ENCODE data around the gene POT1. TPM values are rescaled to one million over a fixed set of nuclear protein-coding genes. Genes with fewer than 3 reads are reported as not detected.
A peak's percentile ranks its signal among the peaks of the same experiment; 100 is the strongest.
"Not testable (repeated sequence)": the region's sequence is repeated elsewhere in the genome, so short reads cannot be mapped to it uniquely, and the experiment has no call there.

Gene POT1
- 10 to 100 TPM in 1 of 4 donors, 1 to 10 TPM in 3; 3.1 to 15.3 (median 5.2) TPM for polyA plus RNA-seq
- long read RNA-seq, donor 1, full-length matches to known transcripts = 2 of 2 reads
- long read RNA-seq, donor 1, partial matches to known transcripts = 0 of 2 reads
- long read RNA-seq, donor 1, other reads (novel, unspliced or antisense) = 0 of 2 reads
- long read RNA-seq, donor 2 = 0 reads
- long read RNA-seq, donor 3 = 0 reads
- long read RNA-seq, donor 4 = 0 reads
- long read RNA-seq, donor 5 = 0 reads
- long read RNA-seq, donor 6, full-length matches to known transcripts = 2 of 2 reads
- long read RNA-seq, donor 6, partial matches to known transcripts = 0 of 2 reads
- long read RNA-seq, donor 6, other reads (novel, unspliced or antisense) = 0 of 2 reads
- long read RNA-seq, donor 7, full-length matches to known transcripts = 1 of 1 reads
- long read RNA-seq, donor 7, partial matches to known transcripts = 0 of 1 reads
- long read RNA-seq, donor 7, other reads (novel, unspliced or antisense) = 0 of 1 reads
- long read RNA-seq, donor 8 = 0 reads
- long read RNA-seq, donor 9, full-length matches to known transcripts = 1 of 1 reads
- long read RNA-seq, donor 9, partial matches to known transcripts = 0 of 1 reads
- long read RNA-seq, donor 9, other reads (novel, unspliced or antisense) = 0 of 1 reads
- long read RNA-seq, donor 10 = 0 reads

- 0% methylated on average over 45 of the region's 45 CpGs for WGBS, 3 donors
- H3K9me3 ChIP-seq (ENCODE audit: control insufficient read depth in 2 of 2, insufficient read depth in 1 of 2, low read depth in 1 of 2, low read length in 1 of 2) = no peaks in the 10 kb centered on the region
- H3K4me3 ChIP-seq (ENCODE audit: low read depth in 1 of 3, low read length in 3 of 3) = peak within 1 kb of the TSS; percentile 54 to 77 (median 64)
- DNase-seq (peak; percentile 95 to 97), FAIRE-seq (no peak)
- peaks cover 0 to 6% (median 0%) of the 10 kb centered on the region in 3 donors for H3K4me1 ChIP-seq (ENCODE audit: control insufficient read depth in 3 of 3, insufficient read depth in 2 of 3, low read depth in 1 of 3, low read length in 2 of 3)
- H3K27ac ChIP-seq (ENCODE audit: low read depth in 1 of 3, low read length in 2 of 3) = peak within 1 kb of the TSS in 2 of 3 donors; percentile 75 to 87
- no peaks in the 10 kb centered on the region for H3K27me3 ChIP-seq (ENCODE audit: control insufficient read depth in 3 of 3, insufficient read depth in 3 of 3, low read length in 3 of 3)
- no peaks in the 10 kb centered on the region for H3K36me3 ChIP-seq (ENCODE audit: control insufficient read depth in 3 of 3, insufficient read depth in 2 of 3, low read depth in 1 of 3, low read length in 3 of 3)
Observed at GRCh38 chr7:124929467-124930172, at the start of gene POT1. TSS of gene POT1 (minus strand) at chr7:124929825. CDS start at chr7:124897173, 32,652 bp downstream.

GRCh38 chr7:124975131-124975530 lies 45.5 kb upstream of the POT1 start:
- WGBS, 3 donors = 64 to 76% (median 71%) methylated on average over 3 of the region's 3 CpGs
- H3K36me3 ChIP-seq (ENCODE audit: control insufficient read depth in 3 of 3, insufficient read depth in 2 of 3, low read depth in 1 of 3, low read length in 3 of 3); H3K27me3 ChIP-seq (ENCODE audit: control insufficient read depth in 3 of 3, insufficient read depth in 3 of 3, low read length in 3 of 3); H3K9me3 ChIP-seq (ENCODE audit: control insufficient read depth in 2 of 2, insufficient read depth in 1 of 2, low read depth in 1 of 2, low read length in 1 of 2); H3K4me1 ChIP-seq (ENCODE audit: control insufficient read depth in 3 of 3, insufficient read depth in 2 of 3, low read depth in 1 of 3, low read length in 2 of 3); H3K27ac ChIP-seq (ENCODE audit: low read depth in 1 of 3, low read length in 2 of 3); FAIRE-seq; H3K4me3 ChIP-seq (ENCODE audit: low read depth in 1 of 3, low read length in 3 of 3); DNase-seq: not testable (repeated sequence)

GRCh38 chr7:124965553-124965952 lies 35.9 kb upstream of the POT1 start:
- no peak for FAIRE-seq

GRCh38 chr7:124959676-124960075 lies 30.1 kb upstream of the POT1 start:
- WGBS, 3 donors = 38 to 71% (median 60%) methylated on average over 1 of the region's 1 CpG
- no peaks in the 10 kb centered on the region for H3K27me3 ChIP-seq (ENCODE audit: control insufficient read depth in 3 of 3, insufficient read depth in 3 of 3, low read length in 3 of 3)

More at GRCh38 chr7:124965553-124965952, 35.9 kb upstream of the POT1 start:
- no peaks in the 10 kb centered on the region for H3K27me3 ChIP-seq (ENCODE audit: control insufficient read depth in 3 of 3, insufficient read depth in 3 of 3, low read length in 3 of 3)
- no peak overlapping the region for H3K27ac ChIP-seq (ENCODE audit: low read depth in 1 of 3, low read length in 2 of 3)
- no peaks in the 10 kb centered on the region for H3K9me3 ChIP-seq (ENCODE audit: control insufficient read depth in 2 of 2, insufficient read depth in 1 of 2, low read depth in 1 of 2, low read length in 1 of 2)
- 83 to 84% (median 83%) methylated on average over 4 of the region's 4 CpGs for WGBS, 3 donors
- H3K4me3 ChIP-seq (ENCODE audit: low read depth in 1 of 3, low read length in 3 of 3) = no peak overlapping the region
- no peaks in the 10 kb centered on the region for H3K36me3 ChIP-seq (ENCODE audit: control insufficient read depth in 3 of 3, insufficient read depth in 2 of 3, low read depth in 1 of 3, low read length in 3 of 3)
- no peak for DNase-seq
- no peaks in the 10 kb centered on the region for H3K4me1 ChIP-seq (ENCODE audit: control insufficient read depth in 3 of 3, insufficient read depth in 2 of 3, low read depth in 1 of 3, low read length in 2 of 3)

GRCh38 chr7:124957952-124958351 lies 28.3 kb upstream of the POT1 start:
- not testable (repeated sequence) for H3K27ac ChIP-seq (ENCODE audit: low read depth in 1 of 3, low read length in 2 of 3); H3K36me3 ChIP-seq (ENCODE audit: control insufficient read depth in 3 of 3, insufficient read depth in 2 of 3, low read depth in 1 of 3, low read length in 3 of 3); DNase-seq; FAIRE-seq; H3K4me3 ChIP-seq (ENCODE audit: low read depth in 1 of 3, low read length in 3 of 3); H3K4me1 ChIP-seq (ENCODE audit: control insufficient read depth in 3 of 3, insufficient read depth in 2 of 3, low read depth in 1 of 3, low read length in 2 of 3); H3K27me3 ChIP-seq (ENCODE audit: control insufficient read depth in 3 of 3, insufficient read depth in 3 of 3, low read length in 3 of 3)
- peaks cover 0 to 10% of the 10 kb centered on the region in 2 donors for H3K9me3 ChIP-seq (ENCODE audit: control insufficient read depth in 2 of 2, insufficient read depth in 1 of 2, low read depth in 1 of 2, low read length in 1 of 2)
- 96 to 100% (median 98%) methylated on average over 1 of the region's 1 CpG for WGBS, 3 donors

More at GRCh38 chr7:124959676-124960075, 30.1 kb upstream of the POT1 start:
- DNase-seq (no peak), FAIRE-seq (no peak)
- peaks cover 0 to 10% of the 10 kb centered on the region in 2 donors for H3K9me3 ChIP-seq (ENCODE audit: control insufficient read depth in 2 of 2, insufficient read depth in 1 of 2, low read depth in 1 of 2, low read length in 1 of 2)
- no peak overlapping the region for H3K27ac ChIP-seq (ENCODE audit: low read depth in 1 of 3, low read length in 2 of 3)
- no peak overlapping the region for H3K4me3 ChIP-seq (ENCODE audit: low read depth in 1 of 3, low read length in 3 of 3)
- no peaks in the 10 kb centered on the region for H3K4me1 ChIP-seq (ENCODE audit: control insufficient read depth in 3 of 3, insufficient read depth in 2 of 3, low read depth in 1 of 3, low read length in 2 of 3)
- no peaks in the 10 kb centered on the region for H3K36me3 ChIP-seq (ENCODE audit: control insufficient read depth in 3 of 3, insufficient read depth in 2 of 3, low read depth in 1 of 3, low read length in 3 of 3)

GRCh38 chr7:124956160-124956559 lies 26.5 kb upstream of the POT1 start:
- no peaks in the 10 kb centered on the region for H3K36me3 ChIP-seq (ENCODE audit: control insufficient read depth in 3 of 3, insufficient read depth in 2 of 3, low read depth in 1 of 3, low read length in 3 of 3)
- DNase-seq (no peak), FAIRE-seq (no peak)
- 30 to 53% (median 43%) methylated on average over 1 of the region's 1 CpG for WGBS, 3 donors
- no peak overlapping the region for H3K4me3 ChIP-seq (ENCODE audit: low read depth in 1 of 3, low read length in 3 of 3)
- no peak overlapping the region for H3K27ac ChIP-seq (ENCODE audit: low read depth in 1 of 3, low read length in 2 of 3)
- H3K9me3 ChIP-seq (ENCODE audit: control insufficient read depth in 2 of 2, insufficient read depth in 1 of 2, low read depth in 1 of 2, low read length in 1 of 2) = peaks cover 0 to 10% of the 10 kb centered on the region in 2 donors
- no peaks in the 10 kb centered on the region for H3K4me1 ChIP-seq (ENCODE audit: control insufficient read depth in 3 of 3, insufficient read depth in 2 of 3, low read depth in 1 of 3, low read length in 2 of 3)
- H3K27me3 ChIP-seq (ENCODE audit: control insufficient read depth in 3 of 3, insufficient read depth in 3 of 3, low read length in 3 of 3) = no peaks in the 10 kb centered on the region

GRCh38 chr7:124954790-124955189 lies 25.2 kb upstream of the POT1 start:
- H3K4me1 ChIP-seq (ENCODE audit: control insufficient read depth in 3 of 3, insufficient read depth in 2 of 3, low read depth in 1 of 3, low read length in 2 of 3) = no peaks in the 10 kb centered on the region
- DNase-seq = no peak
- H3K27me3 ChIP-seq (ENCODE audit: control insufficient read depth in 3 of 3, insufficient read depth in 3 of 3, low read length in 3 of 3) = no peaks in the 10 kb centered on the region
- peaks cover 0 to 10% of the 10 kb centered on the region in 2 donors for H3K9me3 ChIP-seq (ENCODE audit: control insufficient read depth in 2 of 2, insufficient read depth in 1 of 2, low read depth in 1 of 2, low read length in 1 of 2)
- no peaks in the 10 kb centered on the region for H3K36me3 ChIP-seq (ENCODE audit: control insufficient read depth in 3 of 3, insufficient read depth in 2 of 3, low read depth in 1 of 3, low read length in 3 of 3)
- FAIRE-seq = no peak
- H3K27ac ChIP-seq (ENCODE audit: low read depth in 1 of 3, low read length in 2 of 3) = no peak overlapping the region
- H3K4me3 ChIP-seq (ENCODE audit: low read depth in 1 of 3, low read length in 3 of 3) = no peak overlapping the region

GRCh38 chr7:124945680-124946079 lies 16.1 kb upstream of the POT1 start:
- DNase-seq (no peak), FAIRE-seq (no peak)
- Histone ChIP-seq H3K9me3 (ENCODE audit: control insufficient read depth in 2 of 2, insufficient read depth in 1 of 2, low read depth in 1 of 2, low read length in 1 of 2) (no peaks in the 10 kb centered on the region), H3K27me3 (ENCODE audit: control insufficient read depth in 3 of 3, insufficient read depth in 3 of 3, low read length in 3 of 3) (no peaks in the 10 kb centered on the region), H3K4me1 (ENCODE audit: control insufficient read depth in 3 of 3, insufficient read depth in 2 of 3, low read depth in 1 of 3, low read length in 2 of 3) (no peaks in the 10 kb centered on the region), H3K27ac (ENCODE audit: low read depth in 1 of 3, low read length in 2 of 3) (no peak overlapping the region), H3K4me3 (ENCODE audit: low read depth in 1 of 3, low read length in 3 of 3) (no peak overlapping the region), H3K36me3 (ENCODE audit: control insufficient read depth in 3 of 3, insufficient read depth in 2 of 3, low read depth in 1 of 3, low read length in 3 of 3) (no peaks in the 10 kb centered on the region)
- 93 to 97% (median 94%) methylated on average over 3 of the region's 3 CpGs for WGBS, 3 donors

Data from small intestine (tissue), 16 donors.